NOMO-1 (cell line): ENCODE results near the gene UGT1A5.

Experiments
- DNase-seq, 2 experiments: peaks; one replicate each; lab custom pipeline; 2025; ENCODE audit not compliant: unreplicated experiment in 2 of 2; lab: John Stamatoyannopoulos, UW

UGT1A5 gene

DNA sequence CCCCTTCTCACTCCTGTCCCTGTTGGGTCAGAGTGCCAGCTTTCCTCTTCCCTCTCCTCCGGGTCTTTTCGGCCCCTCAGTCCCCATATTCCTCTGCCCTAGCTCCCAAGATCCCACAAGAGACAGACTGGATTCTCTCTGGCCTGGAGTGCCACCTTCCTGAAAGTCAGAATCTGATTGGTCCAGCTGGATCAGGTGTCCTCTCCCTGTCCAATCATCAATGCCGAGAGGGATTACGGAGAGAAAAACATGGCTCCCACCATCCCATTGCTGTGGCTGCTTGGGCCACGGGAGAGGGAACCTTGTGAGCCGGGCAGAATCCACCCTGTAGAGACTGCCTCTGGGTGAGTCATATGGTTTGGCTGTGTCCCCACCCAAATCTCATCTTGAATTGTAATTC lies 62.7 kb downstream of the UGT1A5 start:
- no peak for DNase-seq

DNA sequence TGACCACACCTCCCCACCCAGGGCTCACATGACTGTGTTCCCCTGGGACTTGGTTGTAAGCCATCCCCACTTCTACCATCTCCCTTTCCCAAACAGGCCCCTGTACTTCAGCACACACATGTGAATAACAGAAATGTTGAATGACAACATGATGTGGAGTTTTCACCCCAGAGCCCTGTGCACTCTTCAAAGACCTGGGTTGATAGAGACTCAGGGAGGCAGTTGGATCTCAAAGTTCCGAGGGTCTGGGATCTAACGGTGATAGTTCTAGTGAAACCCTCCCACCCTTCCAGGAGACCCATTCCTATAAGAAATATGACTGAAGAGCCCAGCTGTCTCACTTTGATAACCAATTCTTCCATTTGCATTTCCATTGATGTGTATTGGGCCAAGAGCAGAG lies 65.3 kb downstream of the UGT1A5 start, which contains the start of gene MROH2A:
Gene MROH2A, plus strand, starts transcription at position 301 of the 400 bp plus-strand sequence. CDS start 1,029 bp downstream, outside the sequence.
- DNase-seq: no peak

DNA sequence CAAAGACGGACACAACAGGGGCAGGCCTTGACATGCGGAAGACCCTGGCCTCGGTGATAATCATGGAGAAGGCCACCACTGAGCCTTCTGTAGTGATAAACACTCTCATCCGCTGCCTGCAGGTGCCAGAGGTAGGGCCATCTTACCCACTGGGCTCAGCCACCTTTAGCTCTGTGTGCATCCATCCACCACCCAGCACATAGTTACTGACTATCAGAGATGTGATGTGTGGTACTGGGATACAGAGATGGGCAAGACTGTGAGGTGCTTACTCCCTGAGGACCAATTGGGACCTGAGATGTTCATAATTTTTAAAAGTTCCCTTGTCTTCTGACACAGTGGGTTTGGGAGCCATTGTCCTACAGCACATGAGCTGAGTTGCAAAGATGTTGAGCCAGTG lies 67.0 kb downstream of the UGT1A5 start:
- no peak for DNase-seq

DNA sequence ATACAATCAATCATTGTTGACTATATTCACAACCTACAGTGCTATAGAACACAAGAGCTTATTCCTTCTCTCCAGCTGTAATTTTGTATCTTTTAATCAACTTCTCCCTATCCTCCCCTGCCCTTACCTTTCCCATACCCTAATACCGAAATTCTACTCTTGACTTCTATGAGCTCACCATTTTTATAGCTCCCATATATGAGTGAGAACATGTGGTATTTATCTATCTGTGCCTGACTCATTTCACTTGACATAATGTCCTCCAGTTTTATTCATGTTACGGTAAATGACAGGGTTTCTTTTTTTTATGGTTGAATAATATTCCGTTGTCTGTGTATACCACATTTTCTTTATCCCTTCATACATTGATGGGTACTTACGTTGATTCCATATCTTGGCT lies 68.1 kb downstream of the UGT1A5 start:
- no peak for DNase-seq

DNA sequence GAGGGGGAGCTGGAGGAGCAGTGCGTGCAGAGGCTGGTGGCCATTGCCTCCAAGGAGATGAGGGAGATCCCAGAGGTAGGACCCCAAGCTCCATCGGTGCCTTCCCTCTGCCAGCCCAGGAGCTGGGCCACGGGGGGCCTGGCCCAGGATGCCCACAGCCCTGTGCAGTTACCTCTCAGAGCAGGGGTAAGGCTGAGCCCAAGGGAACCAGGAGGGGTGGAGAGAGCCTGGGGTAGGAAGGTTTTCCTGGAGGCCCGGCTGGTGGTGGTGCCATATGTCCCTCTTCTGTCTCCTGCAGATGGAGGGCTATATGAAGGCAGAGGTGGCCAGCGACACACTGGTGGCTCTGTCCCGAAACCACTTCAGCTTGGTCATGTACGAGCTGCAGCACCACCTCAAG lies 76.8 kb downstream of the UGT1A5 start:
- no peak for DNase-seq

DNA sequence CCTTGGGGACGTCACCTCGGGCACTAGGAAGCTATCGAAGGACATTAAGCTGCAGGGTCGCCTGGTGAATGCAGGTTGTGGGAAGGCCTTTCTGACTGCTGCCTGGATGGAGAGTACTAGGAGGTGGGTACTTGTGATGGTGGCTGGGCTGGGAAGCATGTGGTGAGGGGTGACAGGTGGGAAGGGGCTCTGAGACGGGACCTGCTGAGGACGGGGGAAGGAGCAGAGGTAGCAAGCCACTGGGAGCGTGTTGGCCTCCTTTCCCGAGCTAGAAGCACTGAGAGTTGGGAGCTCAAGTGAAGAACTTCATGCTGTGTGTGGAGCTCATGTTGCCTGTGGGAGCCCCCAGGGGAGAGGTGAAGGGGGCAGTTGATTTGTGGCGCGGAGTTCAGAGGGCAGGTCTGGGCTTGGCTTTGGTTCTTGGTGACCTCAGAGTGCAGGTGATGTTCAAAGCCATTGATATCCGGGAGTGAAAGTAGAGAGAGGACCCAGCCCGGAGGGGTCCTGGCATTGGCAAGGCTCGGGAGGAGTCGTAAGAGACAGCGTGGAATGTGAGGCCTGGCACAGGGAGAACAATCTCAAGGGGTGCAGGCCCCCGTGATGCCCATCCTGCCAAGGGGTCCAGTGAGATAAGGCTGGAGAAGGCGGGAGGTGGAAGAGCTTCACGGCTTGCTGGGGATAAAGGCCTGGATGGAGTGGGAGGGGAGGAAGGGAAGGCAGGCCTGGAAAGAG lies 78.6 kb downstream of the UGT1A5 start:
- DNase-seq: no peak

DNA sequence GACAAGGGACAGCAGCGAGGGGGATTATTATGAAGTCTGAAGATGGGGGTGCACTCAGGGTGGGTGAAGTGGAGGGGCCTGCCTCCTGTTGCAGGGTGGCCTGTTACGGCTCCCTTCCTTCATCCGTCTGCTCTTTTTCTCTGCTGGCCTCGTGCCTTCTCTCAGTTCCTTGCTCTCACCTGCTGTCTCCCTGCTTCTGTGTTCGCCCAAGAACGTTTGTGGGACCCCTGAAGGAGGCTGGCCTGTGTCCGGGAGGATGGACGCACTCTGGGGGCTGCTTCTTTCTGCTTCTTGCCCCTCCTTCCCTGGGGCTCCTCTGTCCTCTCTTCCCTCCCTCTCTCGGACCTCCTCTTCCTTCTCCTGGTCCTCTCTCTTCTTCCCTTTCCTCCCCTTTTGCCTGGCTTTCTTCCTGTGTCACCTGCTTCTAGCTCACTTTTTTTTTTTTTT lies 79.2 kb downstream of the UGT1A5 start:
- no peak for DNase-seq

DNA sequence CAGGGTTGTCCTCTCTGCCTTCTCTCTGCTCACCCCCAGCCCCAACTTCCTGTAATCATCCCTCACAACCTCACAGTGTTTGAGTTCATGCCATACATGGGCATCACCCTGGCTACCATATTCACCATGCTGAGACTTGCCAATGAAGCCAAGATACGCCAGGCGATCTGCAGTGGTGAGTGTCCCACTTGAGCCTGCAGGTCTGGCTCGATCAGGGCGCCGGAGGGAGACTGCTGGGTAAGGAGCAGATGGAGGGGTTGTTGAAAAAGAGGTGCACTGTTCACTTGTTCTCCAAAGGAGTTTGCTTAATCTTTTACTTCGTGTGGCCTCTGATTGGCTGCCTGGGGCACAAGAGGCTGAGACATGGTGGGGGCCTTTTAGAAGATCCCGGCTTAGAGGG lies 80.0 kb downstream of the UGT1A5 start:
- DNase-seq: no peak

DNA sequence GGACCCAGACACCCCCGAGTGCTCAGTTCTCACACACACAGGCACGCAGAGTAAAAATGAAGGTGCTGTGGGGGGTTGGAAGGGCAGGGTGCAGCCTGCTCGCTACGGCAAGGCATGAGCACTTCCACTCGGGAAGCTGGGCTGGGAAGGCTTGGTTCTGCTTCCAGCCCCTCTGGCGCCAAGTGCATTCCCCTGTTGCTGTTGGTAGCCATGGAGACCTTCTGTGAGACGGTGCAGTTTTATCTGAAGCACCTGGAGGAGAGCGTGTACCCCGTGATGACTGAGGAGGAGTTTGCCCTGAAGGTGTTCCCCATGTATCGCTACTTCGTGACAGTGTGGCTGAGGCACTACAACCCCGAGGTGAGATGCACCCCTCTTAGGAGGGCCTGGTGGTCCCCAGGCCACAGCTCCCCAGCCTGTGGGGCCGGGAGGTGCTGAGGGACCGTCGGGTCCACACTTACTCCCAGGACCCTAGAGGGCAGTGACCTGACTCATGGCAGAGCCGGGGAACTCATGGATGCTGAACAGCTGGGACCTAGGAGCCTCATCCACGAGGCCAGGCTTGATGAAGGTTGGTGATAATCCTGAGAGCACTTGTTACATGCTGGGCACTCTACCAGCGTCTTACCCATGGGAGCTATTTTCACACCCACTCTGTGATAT lies 80.9 kb downstream of the UGT1A5 start:
- DNase-seq: no peak

DNA sequence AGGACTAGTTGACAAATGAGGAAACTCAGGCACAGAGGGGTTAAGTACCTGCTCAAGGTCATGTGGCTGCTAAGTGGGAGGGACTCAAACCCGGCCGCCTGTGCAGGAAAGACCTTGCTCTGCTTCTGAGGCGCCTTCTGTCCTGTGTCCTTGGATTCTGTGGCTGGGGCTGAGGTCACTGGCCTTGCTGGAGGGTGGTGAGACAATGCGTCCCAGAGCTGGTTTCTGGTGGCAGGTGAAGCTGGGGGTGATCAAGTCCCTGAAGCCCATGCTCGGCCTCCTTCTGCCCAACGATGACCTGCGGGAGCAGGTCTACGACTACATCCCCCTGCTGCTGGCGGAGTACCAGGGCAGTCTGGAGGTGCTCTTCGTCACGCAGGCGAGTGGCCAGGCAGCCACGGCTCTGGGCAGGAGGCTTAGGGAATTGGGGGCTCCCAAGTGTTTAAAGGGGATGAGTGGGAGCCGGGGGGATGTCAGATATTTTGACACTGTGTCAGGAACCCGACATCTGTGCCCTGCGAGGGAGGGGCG lies 81.5 kb downstream of the UGT1A5 start:
- no peak for DNase-seq

DNA sequence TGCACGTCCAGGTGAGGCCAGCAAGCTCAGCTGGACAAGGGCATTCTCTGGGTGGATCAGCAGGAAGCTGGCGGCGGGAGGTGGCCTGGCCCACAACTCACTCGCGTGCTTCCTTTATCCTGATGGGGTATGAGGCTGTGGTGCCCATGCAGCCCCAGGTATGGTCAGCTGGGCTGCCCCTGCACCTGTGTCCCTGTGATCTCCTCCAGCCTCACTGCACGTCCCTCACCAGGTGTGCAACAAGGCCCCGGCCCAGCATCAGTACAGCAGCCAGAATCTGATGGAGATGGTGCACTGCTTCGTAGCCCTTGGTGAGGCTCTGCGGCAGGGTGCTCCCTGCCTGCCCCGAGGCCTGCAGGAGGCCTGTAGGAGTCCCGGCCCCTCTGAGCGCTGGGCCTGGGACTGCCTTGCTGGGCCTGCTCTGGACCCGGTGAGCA lies 83.0 kb downstream of the UGT1A5 start:
- DNase-seq: no peak

DNA sequence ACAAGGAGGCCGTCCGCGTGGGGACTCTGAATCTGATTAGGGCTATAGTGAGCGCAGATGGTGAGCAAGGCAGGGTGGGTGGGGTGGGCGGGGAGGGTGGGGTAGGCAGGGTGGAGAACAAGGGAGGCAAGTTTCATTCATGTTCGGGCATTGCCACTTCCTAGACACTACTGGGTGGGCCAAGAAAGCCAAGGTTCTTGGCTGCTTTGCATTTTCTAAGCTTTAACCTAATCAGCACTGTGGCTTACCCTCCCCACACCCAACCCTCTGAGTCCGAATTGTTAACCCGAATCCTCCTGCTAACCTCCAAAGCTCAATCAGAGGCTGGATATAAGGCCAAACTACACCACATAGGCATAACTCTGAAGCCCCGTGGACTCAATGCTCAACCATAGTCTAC lies 83.5 kb downstream of the UGT1A5 start:
- DNase-seq: no peak

DNA sequence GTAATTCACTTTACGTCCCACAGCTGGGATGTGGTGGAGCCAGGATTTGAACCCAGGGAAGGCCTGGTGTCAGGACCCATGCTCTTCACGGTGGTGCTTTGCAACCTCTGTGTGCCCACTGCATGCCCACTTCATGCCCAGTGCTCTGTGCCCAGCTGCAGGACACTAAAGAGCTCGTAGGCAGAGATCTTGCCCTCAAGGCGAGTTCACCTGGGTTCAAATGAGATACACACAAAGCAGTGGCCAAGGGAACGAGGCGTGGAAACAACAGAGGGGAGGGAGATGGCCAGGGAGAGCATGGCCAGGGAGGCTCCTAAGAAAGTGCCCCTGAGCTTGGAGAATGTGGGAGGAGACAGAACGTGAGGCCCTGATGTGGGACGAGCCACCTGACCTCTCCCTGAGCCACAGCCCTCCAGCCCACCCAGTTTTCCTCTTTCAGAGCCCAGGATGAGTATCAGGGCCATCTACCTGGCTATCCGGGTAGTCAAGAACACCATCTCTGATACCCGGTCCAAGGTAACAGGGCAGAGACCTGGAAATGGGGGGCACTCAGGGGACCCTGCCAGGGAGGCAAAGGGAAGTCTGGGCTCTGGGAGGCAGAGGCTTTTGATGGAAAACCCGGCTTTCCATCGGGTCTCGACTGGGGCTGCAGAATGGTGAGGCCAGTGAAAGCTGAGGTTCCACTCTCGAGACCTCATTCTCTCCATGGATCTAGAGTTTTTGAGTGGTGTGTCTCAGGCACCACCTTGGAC lies 85.8 kb downstream of the UGT1A5 start:
- no peak for DNase-seq

DNA sequence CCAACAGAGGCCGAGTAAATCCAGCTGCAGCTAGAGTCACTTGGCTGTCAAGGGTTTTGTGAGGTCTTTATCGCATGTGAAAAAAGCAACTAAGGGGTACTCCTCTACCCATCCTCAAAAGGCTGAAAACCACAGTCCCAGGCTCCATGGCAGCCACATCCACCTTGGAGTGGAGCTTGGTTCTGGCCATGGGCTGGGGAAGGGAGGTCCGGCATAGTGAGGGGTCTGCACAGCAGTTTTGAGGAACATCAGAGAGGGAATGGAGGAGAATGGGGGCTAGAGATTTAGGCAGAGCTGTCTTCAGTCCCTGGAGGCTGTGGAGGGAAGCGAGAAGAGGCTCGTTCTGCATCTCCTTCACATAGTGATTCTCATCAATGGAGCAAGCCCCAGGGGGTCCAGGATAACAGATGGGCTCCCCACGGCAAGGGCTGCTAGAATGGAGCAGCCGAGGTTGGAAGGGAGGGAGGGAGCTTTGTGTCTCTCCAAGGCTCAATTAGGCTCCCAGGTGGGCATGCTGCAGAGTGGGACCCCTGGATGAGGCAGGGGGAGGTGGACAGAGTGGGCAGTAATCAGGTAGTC lies 86.5 kb downstream of the UGT1A5 start:
- no peak for DNase-seq

DNA sequence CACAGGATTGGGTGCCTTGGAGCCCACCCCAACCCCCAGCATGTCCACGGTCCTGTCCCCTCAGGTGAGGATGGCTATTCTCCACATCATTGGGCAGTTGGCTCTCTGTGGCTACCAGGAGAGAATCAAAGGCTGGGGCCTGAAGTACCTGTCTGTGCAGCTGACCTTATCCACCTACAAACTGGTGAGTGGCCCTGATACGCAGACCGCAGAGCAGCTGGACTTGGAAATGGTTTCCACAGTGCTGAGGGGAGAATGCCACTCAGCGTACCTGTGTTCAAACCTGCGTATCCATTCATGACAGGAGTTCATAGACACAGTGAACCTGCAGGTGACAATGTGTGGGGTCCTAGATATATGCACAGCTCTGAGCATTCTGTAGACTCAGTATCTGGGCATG lies 87.0 kb downstream of the UGT1A5 start:
- DNase-seq: no peak

DNA sequence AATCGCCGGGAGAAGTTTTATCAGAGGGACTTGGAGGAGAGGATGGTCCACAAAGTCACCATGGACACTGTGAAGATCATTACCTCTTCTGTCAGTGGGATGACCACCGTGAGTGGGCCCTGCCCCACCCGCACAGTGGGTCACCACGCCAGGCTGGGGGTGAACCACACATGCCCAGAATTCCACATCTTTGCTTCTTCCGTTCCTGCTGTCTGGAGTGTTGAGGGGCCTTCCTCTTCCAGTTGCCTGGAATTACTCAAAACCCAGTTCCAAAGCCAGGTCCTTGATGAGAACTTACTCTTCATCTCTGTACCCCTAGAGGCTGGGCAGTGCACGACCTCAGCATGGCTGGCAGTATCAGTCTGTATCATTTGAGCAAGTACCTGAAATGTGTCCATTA lies 87.5 kb downstream of the UGT1A5 start:
- DNase-seq: no peak

DNA sequence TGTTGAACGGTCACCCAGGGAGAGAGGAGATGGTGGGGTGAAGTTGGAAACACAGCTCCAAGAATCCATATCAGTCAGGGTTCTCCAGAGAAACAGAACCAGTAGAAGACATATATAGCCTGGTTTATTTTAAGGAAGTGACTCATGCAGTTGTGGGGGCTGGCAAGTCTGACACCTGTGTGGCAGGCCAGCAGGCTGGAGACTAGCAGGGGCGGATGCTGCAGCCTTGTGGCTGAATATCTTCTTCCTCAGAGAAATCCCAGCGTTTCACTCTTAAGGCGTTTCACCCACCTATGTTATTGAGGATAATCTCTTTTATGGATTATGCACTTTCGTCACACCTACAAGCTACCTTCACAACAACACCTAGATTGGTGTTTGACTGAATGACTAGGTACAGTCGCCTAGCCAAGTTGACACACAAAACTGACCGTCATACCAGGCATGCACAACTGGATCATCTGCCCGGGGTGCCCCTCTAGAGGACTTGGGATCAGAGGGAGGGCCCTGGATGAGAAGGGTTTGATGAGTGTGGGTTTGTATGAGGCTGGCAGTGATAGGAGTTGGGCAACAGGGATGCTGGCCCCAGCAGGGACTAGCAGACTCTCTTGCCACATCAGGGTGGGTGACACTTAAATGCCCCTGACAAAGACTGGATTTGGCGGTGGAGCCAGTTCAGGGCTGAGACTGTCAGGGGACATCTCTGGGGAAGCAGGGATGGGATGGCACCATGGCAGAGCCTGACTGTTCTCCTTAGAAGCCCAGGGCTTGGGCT lies 88.8 kb downstream of the UGT1A5 start:
- DNase-seq: no peak

DNA sequence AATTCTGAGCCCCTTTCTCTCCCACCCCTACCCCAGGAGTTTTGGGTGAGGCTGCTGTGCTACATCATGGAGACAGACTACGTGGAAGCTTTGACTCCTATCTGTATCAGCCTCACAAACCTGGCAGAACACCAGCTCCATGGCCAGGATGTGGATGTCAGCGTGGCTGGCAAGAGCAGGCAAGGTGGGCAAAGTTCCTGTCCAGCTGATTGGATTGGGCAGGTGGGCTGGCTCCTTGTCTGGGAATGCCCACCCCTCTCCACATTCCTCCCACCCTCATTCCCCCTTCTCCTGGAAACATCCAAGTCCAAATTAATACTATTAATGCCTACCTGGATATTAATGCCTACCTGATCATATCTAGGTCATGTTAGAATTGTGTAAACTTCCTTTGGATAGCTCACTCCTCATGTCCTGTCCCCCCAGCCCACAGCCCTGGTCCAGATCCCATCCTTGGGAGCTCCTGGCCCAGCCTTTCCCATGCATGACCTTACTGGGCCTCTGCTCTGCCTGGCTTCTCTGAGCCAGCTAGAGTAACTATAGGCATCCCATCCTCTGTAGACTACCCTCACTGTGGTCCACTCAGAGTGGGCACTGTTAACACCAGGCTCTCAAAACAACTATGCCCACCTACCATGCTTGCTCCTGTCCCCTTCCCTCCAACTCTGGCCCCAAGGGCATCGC lies 89.6 kb downstream of the UGT1A5 start:
- no peak for DNase-seq

DNA sequence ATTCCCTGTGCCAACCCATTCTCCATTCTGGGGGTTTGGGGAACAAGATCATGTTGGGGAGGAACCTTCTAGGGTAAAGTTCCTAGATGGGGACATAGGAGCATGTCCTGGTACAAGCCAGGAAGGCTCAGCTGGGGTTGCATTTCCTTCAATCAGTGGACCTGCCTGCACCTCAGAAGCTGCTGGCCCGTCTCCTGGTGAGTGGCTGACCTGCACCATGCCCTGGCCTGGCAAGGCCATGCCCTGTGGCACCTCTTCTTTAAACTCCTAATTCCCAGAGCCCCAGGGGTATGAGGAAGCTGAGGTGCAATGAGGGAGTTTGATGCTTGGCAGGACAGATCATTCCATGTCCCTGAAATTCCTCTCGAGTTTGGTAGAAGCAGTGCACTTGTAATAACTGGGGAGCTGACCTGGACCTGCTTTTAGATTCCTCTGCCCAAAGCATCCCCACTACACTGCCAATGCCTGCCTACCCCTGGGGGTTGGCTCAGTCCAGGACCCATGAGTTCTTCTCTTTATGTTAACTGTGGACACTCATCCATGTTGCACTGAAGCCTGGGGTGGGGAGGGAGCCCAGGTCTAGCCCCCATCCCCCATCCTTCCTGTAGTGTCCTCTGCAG lies 90.7 kb downstream of the UGT1A5 start:
- no peak for DNase-seq
